Fibroblast of mammary gland (primary cell): ENCODE results near the gene CLEC16A.
"Not testable (repeated sequence)": the region's sequence is repeated elsewhere in the genome, so short reads cannot be mapped to it uniquely, and the experiment has no call there.

ENCODE experiments used
- DNase-seq: peaks from one replicate; pipeline ENCODE4 v3.0.0-alpha.2; 2010; ENCODE audit warnings: low read depth
- H3K4me3 ChIP-seq: 2 replicates; pipeline ENCODE4 v1.5.1; 2011; ENCODE audit warnings: low read depth, mild to moderate bottlenecking, low read length, moderate library complexity; ENCODE audit not compliant: control insufficient read depth
- CTCF ChIP-seq: conservative IDR thresholded peaks from 2 replicates; pipeline ENCODE4 v1.5.1; 2011; ENCODE audit warnings: low read depth, low read length, inconsistent platforms; ENCODE audit not compliant: control insufficient read depth, insufficient read depth

Gene CLEC16A

GRCh38 chr16:10937068-10937859, 7.1 kb upstream of the CLEC16A start:
- DNase-seq: no peak
- no peak for TF ChIP-seq CTCF
- no peak overlapping the region for H3K4me3 ChIP-seq

DNA sequence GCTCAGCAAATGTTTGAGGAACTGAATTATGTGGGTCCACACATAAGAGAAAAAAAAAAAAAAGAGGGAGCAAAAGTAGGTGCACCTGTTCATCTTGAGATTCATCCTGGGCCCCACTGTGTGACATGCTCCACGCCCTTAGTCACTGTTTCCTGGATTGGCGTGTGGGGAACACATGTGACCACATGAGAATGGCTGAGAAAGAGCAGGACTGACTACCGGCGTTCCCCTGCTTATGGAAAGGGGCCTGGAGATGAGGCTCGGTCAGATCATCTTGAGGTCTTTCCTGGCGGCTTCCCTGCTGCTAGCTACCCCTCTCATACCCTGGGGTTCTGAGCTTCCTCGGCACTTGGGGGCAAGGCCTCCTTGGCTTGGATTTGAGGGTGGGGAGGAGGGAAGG, 6.0 kb upstream of the CLEC16A start:
- TF ChIP-seq CTCF: no peak
- peak; percentile 27 for DNase-seq
- H3K4me3 ChIP-seq: no peak overlapping the region

- no peak for DNase-seq
- peak overlapping the region; percentile 2 for H3K4me3 ChIP-seq
- no peak for TF ChIP-seq CTCF
Observed at GRCh38 chr16:10938796-10939648, 5.3 kb upstream of the CLEC16A start.

- no peak for DNase-seq
- no peak for TF ChIP-seq CTCF
- H3K4me3 ChIP-seq: peak overlapping the region; percentile 81
Observed at GRCh38 chr16:10939649-10940234, 4.6 kb upstream of the CLEC16A start.

- DNase-seq: peak; percentile 30
- no peak for TF ChIP-seq CTCF
- H3K4me3 ChIP-seq: peak overlapping the region; percentile 81
Observed at GRCh38 chr16:10940501-10941079, 3.8 kb upstream of the CLEC16A start.

DNA sequence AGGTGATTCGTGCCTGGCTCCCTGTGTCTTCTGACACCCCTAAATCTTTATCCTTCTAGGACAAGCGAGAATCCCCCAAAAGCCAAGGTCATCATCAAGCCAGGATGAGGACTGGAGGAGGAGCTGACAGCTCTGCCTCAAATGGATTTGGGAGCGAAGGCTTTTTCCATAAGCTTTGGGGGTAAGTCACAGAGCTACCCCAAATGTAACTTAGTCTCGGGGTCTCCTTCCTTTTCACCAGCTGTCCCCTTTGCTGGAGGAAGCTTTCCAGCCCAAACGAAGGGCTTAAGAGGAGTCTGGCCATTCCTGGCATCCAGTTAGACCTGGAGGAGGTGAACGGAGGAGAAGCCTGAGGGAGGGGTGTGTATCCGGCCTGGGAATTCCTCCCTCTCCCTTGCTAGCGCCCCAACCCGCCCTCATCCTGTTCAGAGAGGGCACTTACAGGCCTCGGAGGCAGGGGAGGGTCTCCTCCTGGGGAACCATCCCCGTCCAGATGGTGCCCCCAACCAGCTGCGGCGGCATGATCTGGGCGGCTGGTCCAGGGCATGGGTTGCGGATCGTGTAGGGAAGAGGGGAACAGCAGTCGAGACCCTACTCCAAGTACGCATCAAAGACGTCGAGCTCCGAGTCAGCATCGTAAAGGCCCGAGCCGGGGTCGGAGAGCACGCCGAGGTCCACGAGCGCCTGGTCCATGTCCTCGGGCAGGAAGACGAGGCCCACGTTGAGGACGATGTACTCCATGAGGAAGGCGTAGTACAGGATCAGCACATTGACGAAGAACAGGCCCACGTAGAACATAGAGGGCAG, 3.0 kb upstream of the CLEC16A start:
- no peak for DNase-seq
- H3K4me3 ChIP-seq: peak overlapping the region; percentile 81
- TF ChIP-seq CTCF: no peak

- not testable (repeated sequence) for DNase-seq
Observed at GRCh38 chr16:10941935-10942351, 2.4 kb upstream of the CLEC16A start.

More at GRCh38 chr16:10941935-10942351, 2.4 kb upstream of the CLEC16A start:
- H3K4me3 ChIP-seq: peak overlapping the region; percentile 81
